GM21447 (cell line): ENCODE measurements around the gene MAP3K4.

Experiments used
- ATAC-seq: cut with Tn5 transposase; IDR thresholded peaks from one replicate; pipeline ENCODE4 v1.9.1; 2021; ENCODE audit not compliant: unreplicated experiment

Gene MAP3K4

DNA sequence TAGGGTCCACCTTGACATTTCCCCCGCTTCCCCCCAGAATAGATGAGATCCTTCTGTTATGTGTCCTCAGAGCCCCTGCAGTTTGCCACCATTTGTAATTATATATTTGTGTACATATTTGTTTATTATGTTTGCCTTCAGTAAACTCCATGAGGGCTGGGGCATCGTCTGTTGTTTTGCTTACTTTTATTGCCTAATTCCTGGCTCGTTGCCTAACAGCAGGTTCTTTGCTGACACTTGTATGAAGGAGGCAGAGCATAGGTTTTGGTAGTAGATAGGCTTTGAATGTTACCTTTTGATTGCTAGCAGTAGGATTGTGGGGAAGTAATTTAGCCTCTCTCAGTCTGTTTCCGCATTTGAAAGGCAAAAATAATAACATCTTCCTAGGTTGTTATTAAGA lies 9.9 kb downstream of the MAP3K4 start:
- ATAC-seq, result no peak

- ATAC-seq, result no peak
Measured at GRCh38 chr6:161003336-161003735, 11.8 kb downstream of the MAP3K4 start.

DNA sequence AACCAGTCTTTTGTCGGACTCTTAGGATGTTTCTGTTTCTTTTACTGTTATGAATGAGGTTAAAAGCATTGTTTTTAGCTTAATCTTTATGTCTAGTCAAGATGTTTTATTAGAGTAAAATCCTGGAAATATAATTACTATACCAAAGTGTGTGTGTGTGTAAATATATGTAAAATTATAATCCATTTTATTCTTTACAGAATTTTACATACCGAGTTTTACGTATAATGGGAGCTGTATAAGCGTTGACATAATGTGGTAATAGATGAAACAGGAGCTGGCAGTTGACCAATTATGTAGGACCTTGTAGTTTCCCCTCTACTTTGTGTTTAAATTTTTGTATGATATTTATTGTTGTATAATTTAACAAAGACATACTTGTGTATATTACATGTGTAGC lies 16.7 kb downstream of the MAP3K4 start:
- ATAC-seq, result no peak

DNA sequence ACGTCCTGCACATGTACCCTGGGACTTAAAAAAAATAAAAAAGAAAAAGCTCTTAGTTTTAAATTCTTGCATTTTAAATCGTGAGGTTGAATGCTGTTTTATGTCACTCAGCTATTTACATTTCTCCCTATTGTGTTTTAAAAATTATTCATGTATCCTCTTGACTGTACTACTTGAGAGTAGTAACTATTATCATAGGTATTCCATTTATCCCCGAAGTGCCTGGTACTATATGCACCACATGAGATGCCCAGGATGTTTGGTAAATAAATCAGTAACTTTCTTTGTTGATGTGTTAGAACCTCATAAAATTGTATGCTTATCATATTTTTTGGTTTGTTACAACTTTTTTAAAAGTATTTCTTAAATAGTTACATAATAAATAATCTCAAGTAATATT lies 18.4 kb downstream of the MAP3K4 start:
- ATAC-seq, result no peak

- no peak for ATAC-seq
Measured at GRCh38 chr6:161010418-161010817, 18.8 kb downstream of the MAP3K4 start.

- ATAC-seq, result no peak
Measured at GRCh38 chr6:161011492-161012480, 20.2 kb downstream of the MAP3K4 start.

DNA sequence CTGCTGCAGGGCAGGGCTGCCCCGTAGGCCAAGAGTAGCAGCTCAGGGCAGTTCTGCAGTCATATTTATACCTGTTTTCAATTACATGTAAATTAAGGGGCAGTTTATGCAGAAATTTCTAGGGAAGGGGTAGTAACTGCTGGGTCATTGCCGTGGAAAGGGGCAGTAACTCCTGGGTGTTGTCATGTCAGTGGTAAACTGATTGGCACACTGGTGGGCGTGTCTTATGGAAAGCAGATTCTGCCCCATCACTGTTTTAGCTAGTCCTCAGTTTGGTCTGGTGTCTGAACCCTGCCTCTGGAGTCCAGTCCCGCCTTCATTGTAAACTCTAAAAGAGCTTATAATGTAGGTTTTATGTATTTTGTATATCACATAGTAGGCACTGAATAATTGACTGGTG lies 22.1 kb downstream of the MAP3K4 start:
- ATAC-seq, result no peak

- ATAC-seq, result no peak
Measured at GRCh38 chr6:161017766-161018564, 26.4 kb downstream of the MAP3K4 start.

GRCh38 chr6:161019324-161019839 lies 27.8 kb downstream of the MAP3K4 start:
- ATAC-seq, result no peak

DNA sequence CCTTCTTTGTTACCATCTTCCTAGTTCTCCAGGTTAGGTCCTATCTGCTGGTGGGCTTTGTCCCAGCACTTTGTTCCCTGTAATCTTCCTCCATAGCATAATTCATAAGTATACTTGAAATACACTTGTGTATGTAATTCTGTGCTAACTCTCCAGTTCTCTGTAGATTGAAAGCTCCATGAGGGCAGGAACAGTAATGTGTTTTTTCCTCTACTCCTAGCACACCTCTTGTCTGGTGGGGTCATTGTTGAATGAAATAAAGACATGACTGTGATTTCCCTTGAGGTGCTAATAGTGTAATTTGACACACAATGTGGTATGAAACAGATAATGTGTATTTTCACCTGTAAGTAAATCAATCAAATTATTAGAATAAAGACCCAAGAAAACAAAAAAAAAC lies 30.0 kb downstream of the MAP3K4 start:
- ATAC-seq, result no peak

DNA sequence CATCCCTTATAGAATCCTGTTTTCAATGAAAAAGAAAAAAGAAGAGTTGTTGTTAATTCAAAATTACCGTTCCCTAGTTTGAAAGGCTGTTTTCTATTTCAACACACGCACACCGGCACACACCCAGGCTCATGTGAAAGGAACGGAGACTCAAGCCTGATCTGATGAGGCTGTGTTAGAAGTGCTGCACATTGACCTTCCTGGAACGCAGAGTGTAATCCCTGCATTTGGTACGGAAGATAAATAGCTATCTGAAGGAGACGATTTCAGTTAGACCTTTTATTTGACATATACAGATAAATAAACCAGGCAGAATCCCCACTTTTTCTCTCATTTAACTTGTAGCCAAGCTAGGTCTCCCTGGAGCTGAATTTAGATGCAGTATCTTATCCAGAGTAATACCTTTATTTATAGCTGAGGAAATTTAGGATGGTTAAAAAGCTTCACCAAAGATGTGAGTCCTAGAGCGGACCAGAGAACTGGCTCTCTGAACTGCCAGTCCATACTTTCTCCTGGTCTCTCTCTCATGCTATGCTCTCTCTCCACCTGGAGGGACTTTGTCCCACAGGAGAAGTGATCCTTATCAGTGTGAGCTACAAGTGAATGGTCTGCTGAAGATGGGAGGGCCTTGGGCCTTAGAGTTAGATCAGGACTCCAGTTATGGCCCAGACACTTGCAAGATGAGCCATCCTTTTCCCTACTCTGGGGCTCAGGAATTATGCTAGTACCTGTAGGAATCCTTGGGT lies 30.6 kb downstream of the MAP3K4 start:
- ATAC-seq, result no peak

DNA sequence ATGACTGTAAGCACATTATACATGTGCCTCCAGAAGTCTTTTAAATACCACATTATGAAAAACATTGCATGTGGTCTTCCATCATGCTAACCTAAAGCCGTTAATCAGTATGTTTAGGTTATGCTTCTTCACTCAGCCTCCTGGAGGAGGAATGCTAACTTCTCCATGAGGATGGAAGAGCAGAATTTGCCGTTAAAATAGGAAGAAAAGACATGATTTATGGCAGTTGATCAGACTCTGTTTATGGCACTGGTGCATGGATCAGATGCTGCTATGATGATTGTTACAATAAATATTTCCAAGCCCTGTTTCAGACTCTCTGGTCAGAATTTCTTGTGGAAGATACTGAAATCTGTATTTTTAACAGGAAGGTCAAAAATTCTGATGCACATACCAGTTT lies 31.7 kb downstream of the MAP3K4 start:
- ATAC-seq, result no peak

DNA sequence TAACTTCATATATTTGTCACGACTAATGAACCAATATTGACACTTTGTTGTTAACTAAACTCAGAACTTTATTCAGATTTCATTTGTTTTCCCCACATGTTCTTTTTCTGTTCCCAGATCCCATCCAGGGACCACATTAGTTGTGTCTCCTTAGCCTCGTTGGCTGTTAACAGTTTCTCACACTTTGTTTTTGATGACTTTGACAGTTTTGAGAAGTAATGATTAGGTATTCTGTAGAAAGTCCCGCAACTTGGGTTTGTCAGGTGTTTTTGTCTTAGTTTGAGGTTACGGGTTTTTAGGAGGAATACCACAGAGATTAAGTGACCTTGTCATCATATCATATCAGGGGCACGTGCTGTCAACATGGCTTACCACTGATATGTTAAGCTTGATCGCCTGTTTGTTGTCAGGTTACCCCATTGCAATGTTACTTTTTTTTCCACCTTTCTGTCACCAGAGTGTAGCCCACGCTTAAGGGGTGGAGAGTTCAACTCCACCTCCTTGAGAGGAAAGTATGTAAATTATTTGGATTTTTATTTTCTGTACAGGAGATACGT lies 32.9 kb downstream of the MAP3K4 start:
- no peak for ATAC-seq

DNA sequence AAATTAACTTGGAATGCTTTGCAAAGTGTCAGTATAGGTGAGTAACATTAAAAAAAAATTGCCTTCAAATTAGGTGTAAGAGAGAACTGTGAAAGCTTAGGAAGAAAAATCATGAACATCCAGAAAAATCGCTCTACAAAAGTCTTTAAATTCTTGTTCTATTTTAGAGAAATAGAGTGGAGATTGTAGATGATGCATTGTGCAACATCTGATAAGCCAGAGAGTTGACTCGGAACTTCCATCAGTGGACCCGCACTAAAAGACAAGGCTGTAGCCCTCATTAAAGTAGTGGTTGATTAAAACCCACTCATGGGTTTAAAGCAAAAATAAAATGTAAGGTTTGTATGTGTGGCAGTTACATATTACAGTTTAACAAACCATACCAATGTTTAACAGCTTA lies 35.8 kb downstream of the MAP3K4 start:
- ATAC-seq, result no peak

DNA sequence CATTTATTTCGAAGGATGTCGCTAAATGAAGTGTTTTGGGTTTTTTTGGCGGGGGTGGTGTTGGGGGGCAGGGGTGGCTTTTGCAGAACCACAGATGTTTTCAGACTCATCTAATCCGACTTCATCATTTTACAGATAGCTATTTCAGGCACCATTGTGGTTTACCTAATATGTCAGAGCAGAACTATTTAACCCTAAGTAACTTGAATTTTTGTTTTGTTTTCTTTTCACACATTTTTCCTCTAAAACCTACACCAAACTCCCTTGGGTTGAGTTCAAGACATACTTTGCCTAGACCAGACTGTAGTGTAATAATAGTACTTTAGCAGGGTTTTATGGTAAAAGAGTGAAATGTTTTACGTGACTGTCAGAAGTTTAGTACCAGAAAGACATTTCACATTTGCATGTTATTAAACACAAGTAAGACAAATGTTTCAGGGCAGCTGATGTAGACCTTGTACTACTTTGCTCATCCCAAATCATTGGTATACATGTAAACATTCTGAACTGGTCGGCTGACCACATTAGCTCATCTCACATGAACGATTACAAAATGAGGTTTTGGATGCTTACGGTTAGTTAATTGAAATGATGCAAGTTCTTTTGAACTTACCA lies 37.7 kb downstream of the MAP3K4 start:
- ATAC-seq, result peak; percentile 84

DNA sequence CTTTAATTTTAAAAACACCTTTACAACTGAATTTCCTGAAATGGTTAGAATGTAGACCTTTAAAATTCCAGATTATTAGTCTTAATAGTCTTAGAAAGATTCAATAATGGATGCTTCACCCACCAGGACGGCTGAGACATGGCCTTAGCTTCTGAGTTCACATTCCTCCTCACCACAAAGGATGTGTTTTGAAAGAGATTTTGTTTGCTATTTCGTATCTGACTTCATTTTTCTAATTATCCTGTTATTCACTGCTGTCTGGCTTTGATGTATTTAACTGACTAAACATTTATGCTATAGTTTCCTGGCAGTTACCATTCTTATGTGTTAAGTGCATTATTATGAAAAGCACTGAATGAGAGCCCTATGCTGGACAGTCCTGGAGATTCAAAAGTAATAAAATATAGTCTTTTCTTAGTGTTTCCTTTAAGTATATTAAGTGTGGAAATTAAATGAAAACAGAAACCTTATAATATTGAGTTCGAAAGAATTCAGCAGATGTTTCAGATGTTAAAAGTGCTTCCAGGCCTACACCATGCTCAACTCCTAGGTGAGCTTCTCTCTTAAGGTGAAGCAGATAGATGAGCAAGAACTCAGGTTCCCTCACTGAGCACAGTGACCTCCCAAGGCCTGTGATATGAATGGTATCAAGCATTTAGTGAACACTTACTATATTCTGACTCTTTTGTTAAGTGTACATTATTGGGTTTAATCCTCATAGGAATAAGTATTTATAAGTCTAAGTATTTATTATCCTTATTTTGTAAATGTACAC lies 40.3 kb downstream of the MAP3K4 start:
- ATAC-seq, result no peak

GRCh38 chr6:161033667-161034066 lies 42.1 kb downstream of the MAP3K4 start:
- no peak for ATAC-seq

- peak; percentile 41 for ATAC-seq
Measured at GRCh38 chr6:161035182-161035980, 43.8 kb downstream of the MAP3K4 start.

DNA sequence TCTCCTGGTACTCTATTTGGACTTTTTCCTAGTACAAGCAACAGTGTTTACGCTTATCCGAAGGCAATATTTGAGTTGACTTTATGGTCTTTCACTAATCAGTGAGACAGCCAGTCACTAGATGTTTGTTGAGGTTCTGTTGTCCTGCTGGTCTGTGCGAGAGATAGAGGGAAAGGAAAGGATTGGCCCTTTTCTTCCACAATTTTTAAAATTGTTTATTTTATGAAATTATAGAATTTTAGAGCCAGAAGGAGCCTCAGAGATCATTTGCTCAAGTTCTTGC lies 44.4 kb downstream of the MAP3K4 start:
- ATAC-seq, result no peak
